HEK293 (cell line): Measurements from ENCODE around the gene INHBA.

Source experiments
- BCL11A ChIP-seq: fragments of 450-650 bp; formaldehyde crosslinking; IDR thresholded peaks from 2 replicates; pipeline ENCODE4 v1.5.1; 2016; ENCODE audit warnings: low read depth, missing biosample characterization, missing genetic modification characterization
- CTCF ChIP-seq: fragments of 450-650 bp; formaldehyde crosslinking; IDR thresholded peaks from 2 replicates; pipeline ENCODE4 v1.5.1; 2016; ENCODE audit warnings: missing biosample characterization, missing genetic modification characterization
- HOXC10 ChIP-seq: sonication (generic); formaldehyde crosslinking; IDR thresholded peaks from 2 replicates; pipeline ENCODE4 v1.8.1; 2023; ENCODE audit warnings: mild to moderate bottlenecking, missing genetic modification reagents
- RBAK ChIP-seq: fragments of 450-650 bp; formaldehyde crosslinking; IDR thresholded peaks from 2 replicates; pipeline ENCODE4 v1.5.1; 2016; ENCODE audit warnings: missing biosample characterization, missing genetic modification characterization
- TCF7L2 ChIP-seq: IDR thresholded peaks from 2 replicates; pipeline ENCODE4 v1.6.1; 2011; ENCODE audit warnings: low read depth, mild to moderate bottlenecking, inconsistent platforms, low read length, moderate library complexity, borderline replicate concordance
- ZFP41 ChIP-seq: fragments of 450-650 bp; formaldehyde crosslinking; IDR thresholded peaks from 2 replicates; pipeline ENCODE4 v1.5.1; 2016; ENCODE audit warnings: missing biosample characterization, missing genetic modification characterization, borderline replicate concordance
- ZNF184 ChIP-seq: fragments of 450-650 bp; IDR thresholded peaks from 2 replicates; pipeline ENCODE4 v1.5.1; 2018; ENCODE audit warnings: missing biosample characterization, mild to moderate bottlenecking, missing genetic modification characterization
- ZNF292 ChIP-seq: fragments of 450-650 bp; formaldehyde crosslinking; IDR thresholded peaks from 2 replicates; pipeline ENCODE4 v1.5.1; 2016; ENCODE audit warnings: low read depth, missing biosample characterization, missing genetic modification characterization, borderline replicate concordance
- ZNF629 ChIP-seq: fragments of 450-650 bp; formaldehyde crosslinking; IDR thresholded peaks from 2 replicates; pipeline ENCODE4 v1.5.1; 2017; ENCODE audit warnings: missing biosample characterization, missing genetic modification characterization

- TF ChIP-seq TCF7L2 (no peak), CTCF (tag by site-specific recombination) (no peak), ZNF629 (tag by site-specific recombination) (no peak), ZNF184 (no peak), BCL11A (tag by site-specific recombination) (no peak), HOXC10 (CRISPR knock-in tag) (no peak), ZFP41 (no peak), ZNF292 (tag by site-specific recombination) (no peak), RBAK (tag by site-specific recombination) (no peak)
These were observed 10.6 kb downstream of the INHBA start for GRCh38 chr7:41692251-41692650.
